ENCODE data around the gene ZP3. TPM values are rescaled to one million over a fixed set of nuclear protein-coding genes. Genes with fewer than 3 reads are reported as not detected.
"Not testable (repeated sequence)": the region's sequence is repeated elsewhere in the genome, so short reads cannot be mapped to it uniquely, and the experiment has no call there.

Gene ZP3
- total RNA-seq, 2 donors from 2014 or later, result 7.7 to 11.8 TPM

DNA sequence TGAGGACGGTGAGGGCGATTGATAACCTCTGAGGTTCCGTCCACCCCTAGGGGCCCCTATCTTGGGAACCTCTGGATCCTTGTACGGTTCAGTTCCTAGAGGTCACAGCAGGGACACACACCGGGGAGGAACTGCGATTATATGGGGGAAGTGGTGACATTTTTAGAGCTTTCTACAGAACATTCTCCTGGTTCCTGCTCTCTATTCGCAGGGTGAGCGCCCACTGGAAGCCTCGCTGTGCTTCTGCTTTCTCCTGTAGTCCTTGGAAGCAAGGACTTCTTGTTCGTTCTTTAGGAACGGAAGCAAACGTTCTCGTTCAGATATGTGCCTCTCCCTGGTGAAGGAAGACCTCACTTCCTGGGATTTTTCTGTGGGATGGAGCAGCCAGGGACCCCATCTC lies 63.2 kb downstream of the ZP3 start:
- not testable (repeated sequence) for DNase-seq; H3K9me3 Mint-ChIP-seq; H3K27ac Mint-ChIP-seq; H3K4me1 Mint-ChIP-seq (ENCODE audit: low read depth); H3K27me3 Mint-ChIP-seq (ENCODE audit: low read depth); ATAC-seq (replicated peaks in 1 of 2); H3K36me3 Mint-ChIP-seq (ENCODE audit: insufficient read depth in 2 of 2); H3K4me3 Mint-ChIP-seq

Other genes starting within 250 kb of the ZP3 start
- under 1 TPM in 1 of 2 donors, not detected in 1; 0.12 TPM for gene SRRM3, start 223.1 kb upstream of the ZP3 start, total RNA-seq
- 10 to 100 TPM; 39.7 to 42.0 TPM for gene HSPB1, start 122.3 kb upstream of the ZP3 start, total RNA-seq
- gene YWHAG, start 66.0 kb upstream of the ZP3 start, total RNA-seq, result 100 to 1,000 TPM; 107 to 120 TPM
- gene SSC4D, start 15.3 kb upstream of the ZP3 start, total RNA-seq, result 1 to 10 TPM in 1 of 2 donors, under 1 TPM in 1; 0.60 to 1.0 TPM
- 10 to 100 TPM; 40.6 to 49.4 TPM for gene DTX2, start 36.8 kb downstream of the ZP3 start, total RNA-seq
- 1 to 10 TPM; 3.2 to 3.3 TPM for gene UPK3B, start 85.6 kb downstream of the ZP3 start, total RNA-seq
- under 1 TPM in 1 of 2 donors, not detected in 1; 0.58 TPM for gene SPDYE16, start 118.3 kb downstream of the ZP3 start, total RNA-seq
- 10 to 100 TPM; 11.0 to 14.5 TPM for gene POMZP3, start 202.3 kb downstream of the ZP3 start, total RNA-seq